A549 (cell line): ENCODE data around the gene RAP1GAP2.

Source experiments
- CEBPB ChIP-seq, 2 experiments: fragments of >200 bp in 1 of 2; sonication (Bioruptor Twin) in 1 of 2; formaldehyde crosslinking in 1 of 2; IDR thresholded peaks; 2 replicates each; pipeline ENCODE4 v1.6.1; 2012 to 2016
- CHD2 ChIP-seq: fragments of 150-350 bp; IDR thresholded peaks from 2 replicates; pipeline ENCODE4 v1.6.1; 2014; ENCODE audit warnings: low read length; ENCODE audit not compliant: partially characterized antibody
- CTCF ChIP-seq: fragments of >200 bp; sonication (Bioruptor Twin); formaldehyde crosslinking; IDR thresholded peaks from 3 replicates; pipeline ENCODE4 v1.5.1; 2016
- ESRRA ChIP-seq: fragments of 150-350 bp; IDR thresholded peaks from 2 replicates; pipeline ENCODE4 v1.6.1; 2014; ENCODE audit warnings: mild to moderate bottlenecking, low read length, borderline replicate concordance
- FOSB ChIP-seq: fragments of 250-450 bp; sonication (Bioruptor Pico); IDR thresholded peaks from 2 replicates; pipeline ENCODE4 v1.5.0; 2020; ENCODE audit warnings: mild to moderate bottlenecking, moderate library complexity
- FOSL2 ChIP-seq, 2 experiments: fragments of 450-650 bp in 1 of 2; fragments of >200 bp in 1 of 2; sonication (Bioruptor Twin) in 1 of 2; formaldehyde crosslinking; IDR thresholded peaks; 2 replicates each; pipeline versions ENCODE4 v1.5.0 to v1.6.1; 2016 to 2020; ENCODE audit warnings: mild to moderate bottlenecking in 1 of 2, moderate library complexity in 1 of 2
- MAFK ChIP-seq: fragments of 450-650 bp; IDR thresholded peaks from 2 replicates; pipeline ENCODE4 v1.6.1; 2014; ENCODE audit not compliant: partially characterized antibody
- MAX ChIP-seq: IDR thresholded peaks from 2 replicates; pipeline ENCODE4 v1.6.1; 2012
- POLR2A ChIP-seq: IDR thresholded peaks from 2 replicates; pipeline ENCODE4 v1.6.1; 2012; ENCODE audit warnings: mild to moderate bottlenecking, low read length
- RAD21 ChIP-seq, 2 experiments: fragments of >200 bp in 1 of 2; sonication (Bioruptor Twin) in 1 of 2; formaldehyde crosslinking in 1 of 2; IDR thresholded peaks in 1 of 2; conservative IDR thresholded peaks in 1 of 2; 2 replicates in 1 of 2; 3 replicates in 1 of 2; pipeline ENCODE4 v1.6.1; 2012 to 2018; ENCODE audit warnings: inconsistent platforms in 1 of 2
- SMC3 ChIP-seq: fragments of >200 bp; sonication (Bioruptor Twin); formaldehyde crosslinking; IDR thresholded peaks from 3 replicates; pipeline ENCODE4 v1.6.1; 2018; ENCODE audit warnings: inconsistent platforms
- SREBF2 ChIP-seq: fragments of 450-650 bp; IDR thresholded peaks from 2 replicates; pipeline ENCODE4 v1.6.1; 2014; ENCODE audit warnings: mild to moderate bottlenecking, moderate library complexity
- ZC3H11A ChIP-seq: fragments of 450-650 bp; IDR thresholded peaks from 2 replicates; pipeline ENCODE4 v1.6.1; 2014; ENCODE audit warnings: antibody characterized with exemption, mild to moderate bottlenecking

GRCh38 chr17:2854143-2855055 lies 58.2 kb downstream of the RAP1GAP2 start:
- TF ChIP-seq RAD21 (conservative IDR thresholded peaks at IDR 0.05 in 1 of 2, IDR thresholded peaks at IDR 0.05 in 1 of 2), result no peak
- TF ChIP-seq CTCF, result no peak
- TF ChIP-seq SMC3, result no peak
- no peak for TF ChIP-seq ESRRA
- TF ChIP-seq MAFK, result no peak
- TF ChIP-seq CEBPB (IDR thresholded peaks at IDR 0.05), result no peak
- TF ChIP-seq FOSB (CRISPR knock-in tag), result no peak
- no peak for TF ChIP-seq POLR2A
- no peak for TF ChIP-seq CHD2
- TF ChIP-seq ZC3H11A, result no peak
- no peak for TF ChIP-seq FOSL2 (IDR thresholded peaks at IDR 0.05)
- no peak for TF ChIP-seq FOSL2 (CRISPR knock-in tag; IDR thresholded peaks at IDR 0.05)
- no peak for TF ChIP-seq SREBF2
- TF ChIP-seq MAX, result peak; percentile 57
